GM12874 (cell line): ENCODE measurements around the gene HLTF.

ENCODE experiments used
- CTCF ChIP-seq: IDR thresholded peaks from 2 replicates; pipeline ENCODE4 v1.5.1; 2011; ENCODE audit warnings: low read depth, mild to moderate bottlenecking, control low read depth, low read length, moderate library complexity; ENCODE audit not compliant: insufficient read depth

The HLTF gene

GRCh38 chr3:149086232-149086988, at the start of gene HLTF:
Gene HLTF (minus strand): TSS chr3:149086533. CDS start chr3:149086336, 197 bp downstream.
- TF ChIP-seq CTCF = no peak

GRCh38 chr3:149134575-149134974, 48.2 kb upstream of the HLTF start:
- no peak for TF ChIP-seq CTCF

- TF ChIP-seq CTCF = no peak
Observed at GRCh38 chr3:149131589-149131988, 45.3 kb upstream of the HLTF start.

- TF ChIP-seq CTCF = no peak
Observed at GRCh38 chr3:149129326-149130205, 43.2 kb upstream of the HLTF start, which contains the start of gene HPS3. Gene HPS3 (plus strand): TSS chr3:149129638. CDS start chr3:149129724, 86 bp downstream.

- TF ChIP-seq CTCF = no peak
Observed at GRCh38 chr3:149128821-149129220, 42.5 kb upstream of the HLTF start.

- no peak for TF ChIP-seq CTCF
Observed at GRCh38 chr3:149122721-149123578, 36.6 kb upstream of the HLTF start.
